Suprapubic skin (tissue), 4 donors: ENCODE data around the gene DIP2C.

Source experiments
- EP300 ChIP-seq: sonication (generic); formaldehyde crosslinking; IDR thresholded peaks from one replicate; pipeline ENCODE4 v1.6.1; 2017; ENCODE audit warnings: antibody characterized with exemption
- POLR2A ChIP-seq, 2 donors: fragments of 450-650 bp; IDR thresholded peaks; one replicate each; pipeline ENCODE4 v1.6.1; 2017; ENCODE audit warnings: antibody characterized with exemption in 2 of 2, mild to moderate bottlenecking in 2 of 2, moderate library complexity in 2 of 2
- POLR2AphosphoS5 ChIP-seq, 3 donors: sonication (generic); formaldehyde crosslinking; IDR thresholded peaks; one replicate each; pipeline ENCODE4 v1.6.1; 2017; ENCODE audit warnings: antibody characterized with exemption in 3 of 3
- TF ChIP-seq, protein P1 (sequence below), 2 donors: fragments of 200-600 bp in 1 of 2; fragments of 450-650 bp in 1 of 2; sonication (generic) in 1 of 2; IDR thresholded peaks; one replicate each; pipeline ENCODE4 v1.5.1; 2016 to 2019; ENCODE audit warnings: antibody characterized with exemption in 2 of 2, mild to moderate bottlenecking in 1 of 2, moderate library complexity in 1 of 2

- TF ChIP-seq EP300 = no peak
- TF ChIP-seq, protein P1, sequence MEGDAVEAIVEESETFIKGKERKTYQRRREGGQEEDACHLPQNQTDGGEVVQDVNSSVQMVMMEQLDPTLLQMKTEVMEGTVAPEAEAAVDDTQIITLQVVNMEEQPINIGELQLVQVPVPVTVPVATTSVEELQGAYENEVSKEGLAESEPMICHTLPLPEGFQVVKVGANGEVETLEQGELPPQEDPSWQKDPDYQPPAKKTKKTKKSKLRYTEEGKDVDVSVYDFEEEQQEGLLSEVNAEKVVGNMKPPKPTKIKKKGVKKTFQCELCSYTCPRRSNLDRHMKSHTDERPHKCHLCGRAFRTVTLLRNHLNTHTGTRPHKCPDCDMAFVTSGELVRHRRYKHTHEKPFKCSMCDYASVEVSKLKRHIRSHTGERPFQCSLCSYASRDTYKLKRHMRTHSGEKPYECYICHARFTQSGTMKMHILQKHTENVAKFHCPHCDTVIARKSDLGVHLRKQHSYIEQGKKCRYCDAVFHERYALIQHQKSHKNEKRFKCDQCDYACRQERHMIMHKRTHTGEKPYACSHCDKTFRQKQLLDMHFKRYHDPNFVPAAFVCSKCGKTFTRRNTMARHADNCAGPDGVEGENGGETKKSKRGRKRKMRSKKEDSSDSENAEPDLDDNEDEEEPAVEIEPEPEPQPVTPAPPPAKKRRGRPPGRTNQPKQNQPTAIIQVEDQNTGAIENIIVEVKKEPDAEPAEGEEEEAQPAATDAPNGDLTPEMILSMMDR (IDR thresholded peaks at IDR 0.05) = no peak
- TF ChIP-seq POLR2A (IDR thresholded peaks at IDR 0.05) = no peak
- TF ChIP-seq POLR2AphosphoS5 (IDR thresholded peaks at IDR 0.05) = no peak
Observed at GRCh38 chr10:285216-285615, 404.3 kb downstream of the DIP2C start.
